IPS-20b (cell line): Measurements from ENCODE around the gene RELL1.

Experiments used
- H3K27ac ChIP-seq: one replicate; pipeline ENCODE4 v1.5.1; 2013; ENCODE audit warnings: low read length
- H3K27me3 ChIP-seq: 2 replicates; pipeline ENCODE4 v1.6.1; 2013; ENCODE audit warnings: mild to moderate bottlenecking, low read length, inconsistent platforms; ENCODE audit not compliant: insufficient read depth
- H3K36me3 ChIP-seq: 2 replicates; pipeline ENCODE4 v1.6.1; 2013; ENCODE audit warnings: low read depth, mild to moderate bottlenecking, inconsistent platforms, low read length, moderate library complexity; ENCODE audit not compliant: insufficient read depth
- H3K4me1 ChIP-seq: 2 replicates; pipeline ENCODE4 v1.6.1; 2013; ENCODE audit warnings: mild to moderate bottlenecking, control low read depth, inconsistent platforms, low read length, moderate library complexity; ENCODE audit not compliant: insufficient read depth
- H3K4me3 ChIP-seq: 2 replicates; pipeline ENCODE4 v1.5.1; 2013; ENCODE audit warnings: mild to moderate bottlenecking, low read length, inconsistent platforms
- H3K9ac ChIP-seq: 2 replicates; pipeline ENCODE4 v1.6.1; 2013; ENCODE audit warnings: low read depth, mild to moderate bottlenecking, inconsistent platforms, low read length, moderate library complexity
- H3K9me3 ChIP-seq: 2 replicates; pipeline ENCODE4 v1.6.1; 2013; ENCODE audit warnings: mild to moderate bottlenecking, low read depth, low read length, inconsistent platforms; ENCODE audit not compliant: insufficient read depth

RELL1 gene

DNA sequence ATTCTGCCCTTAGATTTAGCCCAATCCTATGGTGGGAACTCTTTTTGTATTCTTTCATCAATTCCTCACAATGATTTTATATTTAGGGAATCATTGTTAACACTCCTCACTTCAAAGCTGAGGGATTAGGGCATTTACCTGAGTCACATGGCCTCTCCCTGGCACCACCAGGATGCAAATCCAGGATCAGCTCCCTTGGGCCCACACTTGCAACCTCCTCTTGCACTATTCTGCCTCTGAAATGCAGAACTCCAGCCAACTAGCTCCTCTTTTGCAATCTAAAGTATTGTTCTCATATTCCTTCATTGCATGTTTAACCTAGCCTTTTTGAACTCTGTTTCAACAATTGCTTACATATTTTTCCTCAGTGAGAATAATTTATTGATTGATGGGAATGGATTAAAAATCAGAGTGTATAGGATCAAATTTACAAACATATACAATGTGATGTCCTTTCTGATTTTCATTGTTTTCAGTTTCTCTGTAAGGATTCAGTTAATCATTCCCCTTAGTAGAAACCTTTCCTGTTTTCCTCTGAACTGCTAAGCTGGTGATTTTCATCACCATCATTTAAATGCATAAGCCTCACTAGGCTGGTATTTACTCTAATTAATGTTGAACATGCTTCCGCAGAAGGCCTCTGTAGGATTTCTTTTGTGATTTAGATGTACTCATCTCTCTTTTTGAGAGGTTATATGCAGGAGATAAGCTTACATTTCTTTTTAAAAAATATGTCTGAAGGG is 3.3 kb upstream of the RELL1 start:
- no peak overlapping the region for H3K27ac ChIP-seq
- no peak overlapping the region for H3K4me3 ChIP-seq
- no peaks in the 10 kb centered on the region for H3K36me3 ChIP-seq
- peaks cover 22% of the 10 kb centered on the region for H3K4me1 ChIP-seq
- no peaks in the 10 kb centered on the region for H3K9me3 ChIP-seq
- peaks cover 25% of the 10 kb centered on the region for H3K27me3 ChIP-seq
- H3K9ac ChIP-seq: no peak overlapping the region

DNA sequence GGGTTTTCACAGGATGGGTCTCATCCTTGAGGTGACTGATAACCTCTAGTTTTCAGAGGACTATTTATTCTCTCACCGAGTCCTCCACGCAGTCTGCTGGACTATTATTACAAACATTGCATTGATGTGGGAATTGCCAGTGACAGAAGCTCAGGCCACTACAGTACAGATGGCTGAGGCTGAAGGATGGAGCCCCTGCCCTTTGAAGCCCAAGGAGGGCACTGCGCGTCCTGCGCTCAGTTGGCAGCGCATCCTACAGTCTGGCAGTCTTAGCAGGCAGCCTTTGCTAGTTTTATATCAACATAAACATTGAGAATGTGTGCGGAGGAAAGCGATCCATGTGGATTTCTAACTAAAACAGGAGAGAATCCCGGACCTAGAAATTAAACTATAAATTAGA is 1.5 kb upstream of the RELL1 start:
- no peak overlapping the region for H3K9ac ChIP-seq
- H3K27me3 ChIP-seq: peaks cover 30% of the 10 kb centered on the region
- 0 out of 2 replicates have a peak overlapping the region, but pooled peaks have one; percentile 70 for H3K4me3 ChIP-seq
- no peak overlapping the region for H3K27ac ChIP-seq
- H3K9me3 ChIP-seq: no peaks in the 10 kb centered on the region
- no peaks in the 10 kb centered on the region for H3K36me3 ChIP-seq
- peaks cover 22% of the 10 kb centered on the region for H3K4me1 ChIP-seq

GRCh38 chr4:37687194-37687562 is 1.0 kb upstream of the RELL1 start:
- Histone ChIP-seq H3K4me3 (peak overlapping the region; percentile 70), H3K9ac (peak overlapping the region; percentile 58; the same call in 1 of the 2 replicates), H3K27ac (no peak overlapping the region), H3K4me1 (peaks cover 22% of the 10 kb centered on the region), H3K27me3 (peaks cover 30% of the 10 kb centered on the region), H3K36me3 (no peaks in the 10 kb centered on the region), H3K9me3 (no peaks in the 10 kb centered on the region)

- no peaks in the 10 kb centered on the region for H3K9me3 ChIP-seq
- H3K27ac ChIP-seq: no peak overlapping the region
- H3K4me1 ChIP-seq: peaks cover 22% of the 10 kb centered on the region
- no peaks in the 10 kb centered on the region for H3K36me3 ChIP-seq
- peaks cover 30% of the 10 kb centered on the region for H3K27me3 ChIP-seq
- peak overlapping the region; percentile 74 for H3K9ac ChIP-seq
- peak overlapping the region; percentile 70 for H3K4me3 ChIP-seq
Observed at GRCh38 chr4:37685823-37686372, 278 bp downstream of the RELL1 start.

DNA sequence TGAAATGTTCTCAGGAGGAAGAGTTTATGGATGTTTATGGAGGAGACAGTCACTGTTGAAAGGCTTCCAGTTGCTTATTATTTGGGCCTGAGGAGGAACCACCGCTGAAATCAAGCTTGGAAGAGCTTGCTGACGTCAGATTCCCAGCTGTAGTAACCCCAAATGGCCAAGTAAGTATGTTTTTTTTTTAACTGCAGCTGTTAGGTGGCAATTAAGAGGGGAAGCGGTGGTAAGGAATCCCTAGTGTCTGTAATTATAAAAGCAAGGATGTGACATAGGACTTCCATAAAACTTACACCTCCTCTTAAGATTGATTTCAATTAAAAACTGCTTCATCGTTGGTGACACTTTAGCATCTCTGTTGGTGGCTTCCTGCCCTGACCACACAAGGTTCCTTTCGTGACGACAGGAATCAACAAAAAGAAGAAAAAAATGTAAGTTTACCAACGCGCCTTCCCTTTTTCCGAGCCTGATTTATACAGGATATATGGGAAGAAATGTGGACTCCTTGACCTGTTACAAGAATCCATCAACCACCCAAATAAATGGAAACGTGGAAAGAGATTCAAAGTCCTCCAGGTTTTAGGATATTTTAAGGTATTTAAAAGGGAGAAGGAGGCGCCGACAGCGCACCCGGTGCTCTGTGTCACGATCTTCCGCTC is 884 bp downstream of the RELL1 start:
- Histone ChIP-seq H3K27me3 (peaks cover 30% of the 10 kb centered on the region), H3K9ac (peak overlapping the region; percentile 74; the same call in 1 of the 2 replicates), H3K4me1 (peaks cover 22% of the 10 kb centered on the region), H3K4me3 (peak overlapping the region; percentile 70), H3K27ac (no peak overlapping the region), H3K36me3 (no peaks in the 10 kb centered on the region), H3K9me3 (no peaks in the 10 kb centered on the region)

DNA sequence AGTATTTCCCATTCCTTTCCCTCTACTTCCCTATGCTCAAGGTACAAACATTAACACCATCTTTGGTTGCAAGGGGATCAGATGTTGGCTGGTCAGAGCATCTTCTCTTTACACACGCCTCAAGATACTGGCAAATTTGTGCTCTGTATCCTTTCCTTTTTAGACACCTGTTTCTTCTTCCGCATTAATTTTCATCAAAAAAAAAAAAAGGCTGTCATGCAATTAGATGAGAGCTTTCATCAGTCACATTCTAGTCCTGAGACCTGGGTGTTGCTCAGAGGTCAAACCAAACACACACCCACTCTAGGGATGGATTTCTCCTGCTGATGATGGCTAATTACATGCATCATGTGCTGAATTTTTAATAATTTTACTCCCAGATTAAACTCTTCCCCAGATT is 2.0 kb downstream of the RELL1 start:
- H3K27me3 ChIP-seq: peaks cover 30% of the 10 kb centered on the region
- no peak overlapping the region for H3K9ac ChIP-seq
- H3K4me3 ChIP-seq: no peak overlapping the region
- no peaks in the 10 kb centered on the region for H3K36me3 ChIP-seq
- H3K27ac ChIP-seq: no peak overlapping the region
- peaks cover 15% of the 10 kb centered on the region for H3K4me1 ChIP-seq
- H3K9me3 ChIP-seq: no peaks in the 10 kb centered on the region

GRCh38 chr4:37682701-37683401 is 3.3 kb downstream of the RELL1 start:
- Histone ChIP-seq H3K4me1 (peaks cover 10% of the 10 kb centered on the region), H3K27ac (no peak overlapping the region), H3K9me3 (no peaks in the 10 kb centered on the region), H3K9ac (no peak overlapping the region), H3K27me3 (peaks cover 25% of the 10 kb centered on the region), H3K36me3 (no peaks in the 10 kb centered on the region), H3K4me3 (no peak overlapping the region)

DNA sequence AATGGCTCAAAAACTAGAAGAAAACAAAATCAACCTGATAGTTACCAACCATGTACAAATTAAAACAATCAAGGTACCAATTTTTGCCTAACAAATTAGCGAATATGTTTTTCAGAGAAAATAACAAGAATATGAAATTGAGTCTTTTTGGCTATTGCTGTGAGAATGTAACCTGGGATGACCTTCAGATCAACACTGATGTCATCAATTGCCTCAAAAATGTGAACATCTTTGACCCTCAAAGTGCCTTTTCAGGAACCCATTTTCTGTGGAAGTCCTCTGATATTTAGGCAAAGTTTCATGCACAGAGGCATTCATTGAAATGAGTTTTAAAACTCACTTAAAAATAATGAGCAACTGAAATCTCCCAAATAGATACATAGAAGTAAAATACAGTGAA is 6.1 kb downstream of the RELL1 start:
- Histone ChIP-seq H3K36me3 (no peaks in the 10 kb centered on the region), H3K27me3 (peaks cover 10% of the 10 kb centered on the region), H3K9ac (no peak overlapping the region), H3K27ac (no peak overlapping the region), H3K4me1 (peaks cover 3% of the 10 kb centered on the region; the same call in 1 of the 2 replicates), H3K9me3 (no peaks in the 10 kb centered on the region), H3K4me3 (no peak overlapping the region)

- no peak overlapping the region for H3K27ac ChIP-seq
- H3K9ac ChIP-seq: no peak overlapping the region
- no peaks in the 10 kb centered on the region for H3K9me3 ChIP-seq
- H3K4me1 ChIP-seq: no peaks in the 10 kb centered on the region; the same call in 1 of the 2 replicates
- H3K27me3 ChIP-seq: peaks cover 2% of the 10 kb centered on the region; the same call in 1 of the 2 replicates
- H3K36me3 ChIP-seq: no peaks in the 10 kb centered on the region
- H3K4me3 ChIP-seq: no peak overlapping the region
Observed at GRCh38 chr4:37679301-37679700, 6.9 kb downstream of the RELL1 start.

DNA sequence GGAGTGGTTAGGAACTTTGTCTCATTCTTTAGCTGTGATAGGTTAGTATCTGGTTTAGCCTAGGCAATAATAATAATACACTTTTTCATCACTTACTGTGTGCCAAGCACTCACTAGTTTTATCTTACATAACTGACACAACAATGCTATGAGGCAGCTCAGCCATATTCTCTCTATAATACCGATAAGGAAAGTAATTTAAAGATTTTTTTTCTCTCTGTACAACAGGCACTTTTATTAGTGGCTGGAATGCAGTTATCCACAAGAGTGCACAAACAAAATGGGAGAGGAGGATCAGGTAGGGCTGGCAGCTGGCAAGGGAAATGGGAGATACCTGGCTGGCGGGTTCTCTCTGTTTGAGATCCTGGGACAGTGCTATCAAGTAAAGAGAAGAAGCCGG is 7.6 kb downstream of the RELL1 start:
- Histone ChIP-seq H3K9ac (no peak overlapping the region), H3K4me3 (no peak overlapping the region), H3K27me3 (no peaks in the 10 kb centered on the region), H3K9me3 (no peaks in the 10 kb centered on the region), H3K36me3 (no peaks in the 10 kb centered on the region), H3K27ac (no peak overlapping the region), H3K4me1 (no peaks in the 10 kb centered on the region; the same call in 1 of the 2 replicates)

GRCh38 chr4:37675587-37676290 is 10.4 kb downstream of the RELL1 start:
- H3K9ac ChIP-seq: no peak overlapping the region
- no peaks in the 10 kb centered on the region for H3K36me3 ChIP-seq
- H3K9me3 ChIP-seq: no peaks in the 10 kb centered on the region
- H3K27ac ChIP-seq: no peak overlapping the region
- no peaks in the 10 kb centered on the region for H3K27me3 ChIP-seq
- no peaks in the 10 kb centered on the region; the same call in 1 of the 2 replicates for H3K4me1 ChIP-seq
- H3K4me3 ChIP-seq: no peak overlapping the region
